GM19452 (cell line): Measurements from ENCODE around the gene ALPL.

Experiments
- ATAC-seq: cut with Tn5 transposase; IDR thresholded peaks from one replicate; pipeline ENCODE4 v1.9.1; 2021; ENCODE audit not compliant: unreplicated experiment

The ALPL gene

GRCh38 chr1:21614419-21615115 is 105.3 kb downstream of the ALPL start:
- no peak for ATAC-seq

DNA sequence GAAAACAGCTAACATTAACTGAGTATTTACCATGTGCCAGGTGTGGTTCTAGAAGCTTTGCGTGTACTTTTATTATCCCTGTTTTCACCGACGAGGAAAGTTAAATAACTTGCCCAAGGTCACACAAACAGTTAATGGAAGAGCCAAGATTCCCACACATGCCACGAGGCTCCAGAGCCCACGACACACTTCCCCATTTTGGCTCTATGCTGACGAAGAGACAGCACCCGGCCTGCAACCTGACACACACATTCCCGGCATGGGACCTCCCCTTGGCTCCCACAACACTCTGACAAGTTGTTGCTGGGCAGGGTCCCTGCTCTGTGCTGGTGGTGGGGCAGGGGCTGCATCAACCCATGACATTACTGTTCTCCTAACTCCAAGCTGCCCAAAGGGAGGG is 107.1 kb downstream of the ALPL start:
- ATAC-seq, result no peak

- ATAC-seq, result no peak
Measured at GRCh38 chr1:21617126-21617738, 108.0 kb downstream of the ALPL start.

DNA sequence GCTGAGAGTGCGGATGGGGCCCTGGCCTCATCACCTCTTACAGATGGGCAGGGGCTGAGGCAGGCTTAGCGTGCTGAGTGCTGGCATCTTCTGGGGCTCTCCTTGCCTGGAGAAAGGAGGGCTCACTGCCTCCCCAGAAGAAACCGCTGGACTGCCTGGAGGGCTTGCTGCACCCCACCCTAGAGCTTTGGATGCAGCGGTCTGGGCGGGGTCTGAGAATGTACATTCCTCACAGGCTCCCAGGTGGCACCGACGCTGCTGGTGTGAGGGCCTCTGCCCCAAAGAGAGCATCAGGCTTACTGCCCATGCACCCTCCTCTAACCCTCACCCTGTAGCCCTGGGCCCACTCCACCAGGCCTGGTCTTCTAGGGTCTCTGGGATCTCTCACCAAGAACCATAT is 108.8 kb downstream of the ALPL start:
- ATAC-seq, result no peak

DNA sequence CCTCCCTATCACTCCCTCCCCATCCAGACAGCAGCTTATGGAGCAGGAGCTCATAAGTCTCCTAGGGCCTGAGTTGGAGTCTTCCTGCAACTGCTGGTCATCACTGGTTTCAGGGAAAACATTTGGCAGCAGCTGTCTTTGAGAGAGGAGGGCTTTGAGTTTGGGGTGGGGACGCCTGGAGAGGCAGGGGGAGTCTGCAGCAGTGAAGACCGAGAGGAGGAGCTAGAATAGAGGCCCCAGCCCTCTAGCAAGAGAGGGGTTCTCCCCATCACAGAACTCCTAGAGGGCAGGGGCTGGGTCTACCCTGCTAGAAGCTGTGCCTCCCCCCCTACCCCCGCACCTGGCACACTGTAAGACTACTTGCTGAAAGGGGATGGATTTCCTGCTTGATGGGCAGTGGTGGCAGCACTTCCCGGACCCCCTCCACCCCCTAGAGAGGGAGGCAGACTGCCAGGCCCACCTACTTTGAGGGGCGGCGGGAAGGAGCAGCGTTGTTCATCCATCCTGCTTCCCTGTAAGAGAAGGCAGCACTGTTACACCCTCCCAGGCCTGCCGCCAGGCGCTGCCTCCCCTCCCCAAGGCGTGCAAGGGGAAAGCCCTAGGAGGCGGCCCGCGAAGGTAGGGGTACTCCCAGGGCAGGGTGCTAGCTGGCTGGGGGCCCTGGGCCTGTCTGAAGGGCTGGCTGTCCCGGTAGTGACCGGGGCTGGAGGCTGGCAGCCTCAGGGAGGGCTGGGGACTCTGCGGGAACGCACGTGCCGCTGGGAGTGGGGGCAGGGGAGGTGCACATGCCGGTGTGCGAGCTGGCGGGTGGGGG is 109.5 kb downstream of the ALPL start:
- ATAC-seq, result no peak

- no peak for ATAC-seq
Measured at GRCh38 chr1:21619375-21619947, 110.2 kb downstream of the ALPL start.

DNA sequence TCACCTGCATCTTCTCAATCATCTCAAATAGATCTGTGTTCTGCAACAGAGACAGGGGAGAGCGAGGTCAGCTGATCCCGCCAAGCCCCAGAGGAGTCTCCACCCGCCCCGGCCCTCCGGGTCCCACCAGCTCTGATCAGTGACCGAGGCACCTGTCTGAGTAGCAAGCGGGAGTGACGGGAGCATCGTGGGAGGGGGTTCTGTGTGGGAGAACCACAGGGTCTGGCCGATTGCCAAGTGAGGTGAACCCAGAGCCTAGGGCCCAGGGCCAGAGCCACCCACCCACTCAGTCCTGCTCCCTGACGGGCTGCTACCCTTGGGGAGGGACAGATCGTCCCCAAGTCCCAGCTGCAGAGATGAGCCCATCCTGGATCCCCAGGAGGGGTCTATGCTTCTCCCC is 110.8 kb downstream of the ALPL start:
- no peak for ATAC-seq

DNA sequence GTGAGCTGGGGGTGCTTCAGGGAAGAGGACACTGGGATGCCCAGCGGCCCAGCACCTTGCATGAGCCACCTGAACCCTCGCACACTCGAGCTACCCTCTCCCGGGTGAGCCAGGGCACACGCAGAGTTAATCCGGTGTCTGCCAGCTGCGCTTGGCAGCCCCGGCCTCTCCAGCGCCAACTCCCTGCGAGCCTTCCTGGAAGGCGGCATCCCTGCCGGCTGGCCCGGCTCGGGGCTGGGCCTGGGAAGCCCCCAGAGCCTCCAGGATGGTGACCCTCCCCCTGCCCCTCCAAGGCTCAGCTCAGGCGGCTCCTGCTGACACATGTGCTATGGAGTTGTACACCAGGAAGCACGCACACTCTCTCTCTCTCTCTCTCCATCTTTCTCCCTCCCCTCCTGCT is 111.3 kb downstream of the ALPL start:
- ATAC-seq, result no peak

DNA sequence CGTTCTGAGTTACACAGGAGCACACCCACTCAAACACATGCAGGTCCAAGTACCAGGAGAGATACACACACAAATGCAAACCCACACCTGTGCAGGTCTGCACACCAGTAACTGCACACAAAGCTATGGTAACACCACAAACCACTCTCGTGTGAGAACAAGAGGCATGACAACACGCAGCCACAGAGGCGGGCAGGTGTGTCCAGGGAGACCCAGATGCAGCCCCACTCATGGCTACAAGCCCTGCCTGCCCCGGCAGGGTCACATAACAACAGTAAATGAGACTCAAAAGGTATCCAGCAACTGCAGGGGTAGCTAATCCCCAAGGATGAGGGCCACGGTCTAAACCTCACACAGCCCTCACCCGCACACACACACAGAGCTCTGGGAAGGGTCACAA is 111.8 kb downstream of the ALPL start:
- no peak for ATAC-seq

DNA sequence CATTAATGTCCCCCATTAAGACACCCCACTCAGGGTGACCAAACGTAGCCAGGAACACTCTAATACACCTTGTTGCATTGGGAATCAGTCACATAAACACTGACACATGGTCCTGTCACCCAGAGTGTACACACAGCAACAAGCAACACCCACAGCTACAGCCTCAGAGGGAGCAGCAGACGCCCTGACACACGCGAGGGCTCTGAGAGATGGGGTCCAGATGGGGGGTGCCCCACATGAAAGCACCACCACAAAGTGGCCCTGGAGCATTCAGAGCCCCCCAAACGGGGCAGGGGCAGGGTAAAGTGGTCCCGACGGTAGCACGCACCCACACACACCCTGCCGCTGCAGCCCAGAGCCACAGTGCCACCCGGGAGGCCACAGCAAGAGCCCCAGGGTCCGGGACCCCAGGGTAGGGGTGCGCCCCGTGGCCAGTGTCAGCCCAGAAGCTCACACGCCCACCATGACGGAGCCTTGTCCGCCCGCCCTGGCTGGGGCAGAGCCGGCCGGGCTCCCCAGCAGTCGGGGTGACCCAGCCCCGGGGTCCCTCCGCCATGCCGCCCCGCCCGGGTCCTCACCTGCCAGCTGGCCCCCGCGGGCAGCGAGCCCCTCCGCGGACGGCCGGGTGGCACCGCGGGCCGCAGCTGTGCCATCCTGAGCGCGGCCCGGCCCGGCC is 112.7 kb downstream of the ALPL start:
- ATAC-seq, result no peak

DNA sequence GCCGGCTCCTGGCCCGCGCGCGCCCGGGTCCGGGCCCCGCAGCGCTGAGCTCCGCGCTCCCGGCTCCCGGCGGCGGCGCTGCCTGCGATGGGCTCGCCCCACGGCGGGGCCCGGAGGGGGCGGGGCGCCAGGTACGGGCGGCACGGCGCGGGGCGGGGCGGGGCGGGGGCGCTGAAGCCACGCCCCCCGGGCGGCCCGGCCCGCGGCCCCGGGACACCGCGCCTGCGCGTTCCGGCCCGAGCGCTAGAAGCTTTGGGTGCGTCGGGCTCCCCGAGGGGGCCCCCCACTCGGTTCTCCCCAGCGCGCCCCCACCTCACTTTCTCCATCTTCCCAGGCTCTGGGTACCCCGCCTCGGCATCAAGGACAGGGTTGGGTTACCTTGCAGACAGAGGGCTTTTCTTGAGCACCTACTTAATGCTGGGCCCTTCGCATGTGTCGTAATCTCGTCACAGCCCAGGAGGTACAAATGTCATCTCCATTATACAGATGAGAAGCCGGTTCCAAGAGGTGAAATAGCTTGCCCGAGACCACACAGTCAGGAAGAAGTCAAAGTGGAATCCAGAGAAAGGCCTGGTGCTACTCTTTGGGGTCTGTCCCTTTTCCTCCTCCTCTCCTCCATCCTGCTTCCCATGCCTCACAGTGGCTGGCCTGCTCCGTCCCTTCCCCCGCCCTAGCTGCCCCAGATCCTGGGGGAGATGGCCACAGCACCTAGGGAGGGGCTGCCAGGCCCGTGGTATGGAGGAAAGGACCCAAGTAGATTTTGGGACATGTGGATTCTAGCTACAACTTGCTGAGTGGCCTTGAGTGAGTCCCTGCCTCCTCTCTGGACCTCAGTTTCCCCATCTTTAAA is 113.5 kb downstream of the ALPL start:
- ATAC-seq, result no peak

DNA sequence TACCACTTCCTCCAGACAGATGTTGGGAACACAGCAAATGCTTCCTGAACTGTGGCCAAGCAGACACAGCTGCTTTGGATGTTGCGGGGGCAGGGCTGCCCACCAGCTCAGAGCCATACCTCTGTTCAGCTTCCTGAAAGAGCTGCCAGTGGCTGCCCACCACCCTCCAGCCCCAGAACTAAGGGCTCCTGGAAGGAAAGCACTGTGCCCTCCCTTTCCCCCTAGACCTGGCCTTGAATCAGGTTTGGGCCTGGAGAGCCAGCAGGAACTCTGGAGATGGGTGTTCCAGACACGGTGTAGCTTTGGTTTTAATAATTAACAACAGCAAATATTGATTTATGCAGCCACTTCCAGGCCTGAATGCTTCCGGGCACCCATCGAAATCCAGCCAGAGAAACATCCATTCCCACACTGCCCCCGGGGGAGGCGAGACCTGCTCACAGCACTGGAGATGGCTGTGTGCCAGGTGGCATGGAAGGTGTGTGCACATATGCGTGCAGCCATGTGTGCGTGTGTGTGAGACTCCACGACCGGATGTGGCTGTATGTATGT is 114.3 kb downstream of the ALPL start:
- ATAC-seq, result no peak

DNA sequence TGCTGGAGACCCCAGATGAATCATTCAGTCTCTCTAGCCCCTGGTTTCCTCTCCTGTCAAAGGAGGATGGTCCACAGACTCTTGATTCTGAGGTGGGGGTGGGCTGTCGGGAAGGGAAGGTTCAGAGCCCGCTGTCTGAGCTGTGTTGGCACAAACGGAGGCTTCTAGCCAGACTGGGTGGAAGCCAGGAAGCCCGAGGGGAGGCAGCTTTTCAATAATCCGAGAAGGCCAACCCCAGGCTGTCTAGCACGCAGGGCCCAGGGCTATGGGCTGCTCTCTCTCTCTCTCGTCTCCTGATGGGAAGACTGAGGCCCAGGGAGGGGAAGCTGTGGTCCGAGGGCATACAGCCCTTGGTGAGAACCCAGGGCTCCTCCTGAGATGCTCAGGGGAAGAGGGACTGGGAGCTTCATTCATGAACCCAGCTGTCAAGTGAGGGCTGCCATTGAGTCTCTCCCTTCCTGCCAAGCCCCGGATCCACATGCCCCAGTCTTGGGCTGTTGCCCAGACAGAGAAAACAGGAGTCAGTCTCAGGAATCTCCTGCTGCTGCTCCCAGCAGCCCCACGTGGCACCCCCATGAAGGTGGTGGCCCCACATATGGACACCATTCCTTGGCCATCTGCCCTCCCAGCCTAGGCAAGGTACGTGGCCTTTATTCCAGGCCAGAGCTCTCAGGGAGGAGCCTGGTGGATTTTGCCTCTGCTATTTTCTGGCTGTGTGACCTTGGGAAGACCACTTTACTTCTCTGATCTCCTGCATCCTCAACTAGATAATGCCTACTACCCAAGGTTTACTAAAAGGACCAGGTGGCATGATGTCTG is 115.6 kb downstream of the ALPL start:
- no peak for ATAC-seq

- ATAC-seq, result no peak
Measured at GRCh38 chr1:21625390-21626190, 116.4 kb downstream of the ALPL start.

GRCh38 chr1:21626921-21627339 is 117.7 kb downstream of the ALPL start:
- no peak for ATAC-seq
